SK-N-SH (cell line): Measurements from ENCODE around the gene EPB41L2. TPM values are rescaled to one million over a fixed set of nuclear protein-coding genes. Genes with fewer than 3 reads are reported as not detected.

Experiments used
- CTCF ChIA-PET: fragments of 300-600, 350-600 bp; formaldehyde crosslinking; extraction: SDS; loops from one replicate; lab custom pipeline; 2021; lab: Yijun Ruan, JAX
- POLR2A ChIA-PET: fragments of 350-600 bp; sonication (Branson Sonifier 250); formaldehyde crosslinking; extraction: SDS; loops from one replicate; lab custom pipeline; 2020; ENCODE audit warnings: antibody characterized with exemption, inconsistent platforms; lab: Yijun Ruan, JAX
- DNase-seq: peaks from one replicate; pipeline ENCODE4 v3.0.0; 2012
- H2AFZ ChIP-seq: fragments of 200-600 bp; sonication (generic); 2 replicates; pipeline ENCODE4 v1.8.1; 2016; ENCODE audit warnings: antibody characterized with exemption, mild to moderate bottlenecking, low read depth
- H3F3A ChIP-seq: fragments of 200-600 bp; sonication (generic); replicated peaks from 2 replicates; pipeline ENCODE3; 2016; ENCODE audit warnings: antibody characterized with exemption, mild to moderate bottlenecking; ENCODE audit not compliant: insufficient read depth
- H3K27ac ChIP-seq, 2 experiments: fragments of 200-500 bp in 1 of 2; fragments of 200-600 bp in 1 of 2; sonication (Bioruptor generic) in 1 of 2; sonication (generic), shearing (Covaris generic) in 1 of 2; 2 replicates each; pipeline versions ENCODE4 v1.5.1 to v1.6.1; 2014 to 2016; ENCODE audit warnings: low read depth in 2 of 2, inconsistent platforms in 1 of 2, low read length in 1 of 2, mild to moderate bottlenecking in 1 of 2, mixed read lengths in 1 of 2
- H3K27me3 ChIP-seq: fragments of 200-600 bp; sonication (generic), shearing (Covaris generic); 2 replicates; pipeline ENCODE4 v1.6.1; 2016; ENCODE audit warnings: mixed run types; ENCODE audit not compliant: insufficient read depth
- H3K36me3 ChIP-seq, 2 experiments: fragments of 200-500 bp in 1 of 2; fragments of 200-600 bp in 1 of 2; sonication (Bioruptor generic) in 1 of 2; sonication (generic) in 1 of 2; replicated peaks in 1 of 2; 2 replicates each; pipeline versions ENCODE3 to v1.5.1; 2014 to 2016; ENCODE audit warnings: low read length in 1 of 2, mild to moderate bottlenecking in 1 of 2; ENCODE audit not compliant: insufficient read depth in 2 of 2, control insufficient read depth in 1 of 2
- H3K4me1 ChIP-seq, 2 experiments: fragments of 200-500 bp in 1 of 2; fragments of 200-600 bp in 1 of 2; sonication (Bioruptor generic) in 1 of 2; sonication (generic), shearing (Covaris generic) in 1 of 2; 2 replicates each; pipeline versions ENCODE4 v1.5.1 to v1.6.1; 2014 to 2016; ENCODE audit warnings: low read depth in 1 of 2, low read length in 1 of 2, mixed run types in 1 of 2; ENCODE audit not compliant: insufficient read depth in 2 of 2, control insufficient read depth in 1 of 2
- H3K4me2 ChIP-seq: fragments of 200-600 bp; sonication (generic), shearing (Covaris generic); 2 replicates; pipeline ENCODE4 v1.6.1; 2017; ENCODE audit warnings: mixed run types
- H3K4me3 ChIP-seq, 2 experiments: fragments of 200-500 bp in 1 of 2; fragments of 200-600 bp in 1 of 2; sonication (Bioruptor generic) in 1 of 2; sonication (generic), shearing (Covaris generic) in 1 of 2; 2 replicates each; pipeline versions ENCODE4 v1.5.1 to v1.8.1; 2014 to 2016; ENCODE audit warnings: low read depth in 2 of 2, inconsistent platforms in 1 of 2, low read length in 1 of 2, mild to moderate bottlenecking in 1 of 2, mixed read lengths in 1 of 2, moderate library complexity in 1 of 2
- H3K79me2 ChIP-seq: fragments of 200-600 bp; sonication (generic); 2 replicates; pipeline ENCODE4 v1.8.1; 2017; ENCODE audit warnings: mild to moderate bottlenecking; ENCODE audit not compliant: insufficient read depth
- H3K9ac ChIP-seq: fragments of 200-600 bp; sonication (generic); 2 replicates; pipeline ENCODE4 v1.6.1; 2017; ENCODE audit warnings: mixed run types
- H3K9me2 ChIP-seq: fragments of 200-600 bp; sonication (generic); 2 replicates; pipeline ENCODE4 v1.6.1; 2017; ENCODE audit warnings: mixed run types
- H3K9me3 ChIP-seq: fragments of 200-600 bp; sonication (generic); 2 replicates; pipeline ENCODE4 v1.6.1; 2017; ENCODE audit warnings: mixed run types, mild to moderate bottlenecking, moderate library complexity
- H4K20me1 ChIP-seq: fragments of 200-600 bp; sonication (generic); 2 replicates; pipeline ENCODE4 v1.6.1; 2017; ENCODE audit warnings: mild to moderate bottlenecking, mixed run types; ENCODE audit not compliant: insufficient read depth
- CHD2 ChIP-seq: fragments of 150-350 bp; IDR thresholded peaks from 2 replicates; pipeline ENCODE4 v1.6.1; 2018; ENCODE audit warnings: low read length; ENCODE audit not compliant: partially characterized antibody
- EP300 ChIP-seq, 2 experiments: IDR thresholded peaks; 2 replicates each; pipeline versions ENCODE4 v1.4.0 to v1.6.1; 2012; ENCODE audit warnings: borderline replicate concordance in 1 of 2, low read depth in 1 of 2, low read length in 1 of 2
- EZH2phosphoT487 ChIP-seq: fragments of 200-600 bp; sonication (generic); IDR thresholded peaks from 2 replicates; pipeline ENCODE4 v1.6.1; 2017; ENCODE audit warnings: low read depth, mixed run types, mild to moderate bottlenecking, antibody characterized with exemption, moderate library complexity, borderline replicate concordance
- FOSL2 ChIP-seq: IDR thresholded peaks from 2 replicates; pipeline ENCODE4 v1.4.0; 2012; ENCODE audit warnings: low read depth, mild to moderate bottlenecking, moderate library complexity, borderline replicate concordance
- FOXJ3 ChIP-seq: sonication (generic); formaldehyde crosslinking; IDR thresholded peaks from 2 replicates; pipeline ENCODE4 v1.5.1; 2020; ENCODE audit warnings: mild to moderate bottlenecking, missing genetic modification reagents
- FOXM1 ChIP-seq: IDR thresholded peaks from 2 replicates; pipeline ENCODE4 v1.4.0; 2012; ENCODE audit warnings: low read depth, mild to moderate bottlenecking
- GABPA ChIP-seq: IDR thresholded peaks from 2 replicates; pipeline ENCODE4 v1.4.0; 2012; ENCODE audit warnings: low read depth, mild to moderate bottlenecking
- GATA2 ChIP-seq: sonication (generic); formaldehyde crosslinking; IDR thresholded peaks from 2 replicates; pipeline ENCODE4 v1.5.0; 2020; ENCODE audit warnings: mild to moderate bottlenecking, missing genetic modification reagents
- JUND ChIP-seq: IDR thresholded peaks from 2 replicates; pipeline ENCODE4 v1.4.0; 2012
- MEF2A ChIP-seq: IDR thresholded peaks from 2 replicates; pipeline ENCODE4 v1.4.0; 2012; ENCODE audit warnings: low read depth, borderline replicate concordance
- NRF1 ChIP-seq: IDR thresholded peaks from 2 replicates; pipeline ENCODE4 v1.6.1; 2012; ENCODE audit warnings: low read depth, mild to moderate bottlenecking, low read length
- RAD21 ChIP-seq: IDR thresholded peaks from 2 replicates; pipeline ENCODE4 v1.6.1; 2012; ENCODE audit warnings: mild to moderate bottlenecking, low read length
- RFX5 ChIP-seq: IDR thresholded peaks from 2 replicates; pipeline ENCODE4 v1.6.1; 2012; ENCODE audit warnings: mild to moderate bottlenecking, improper control_type of control experiment, low read length
- RXRA ChIP-seq: IDR thresholded peaks from 2 replicates; pipeline ENCODE4 v1.4.0; 2012; ENCODE audit warnings: low read depth, mild to moderate bottlenecking, borderline replicate concordance
- TAF1 ChIP-seq: IDR thresholded peaks from 2 replicates; pipeline ENCODE4 v1.6.1; 2012; ENCODE audit warnings: low read depth, mild to moderate bottlenecking, low read length, moderate library complexity, borderline replicate concordance
- TEAD4 ChIP-seq: IDR thresholded peaks from 2 replicates; pipeline ENCODE4 v1.4.0; 2012; ENCODE audit warnings: mild to moderate bottlenecking, borderline replicate concordance; ENCODE audit not compliant: insufficient read depth
- WGBS: methylation state at CpG from one replicate; pipeline ENCODE4 v1.1.6; 2017; ENCODE audit warnings: low lambda C conversion rate; 5-methylcytosine and 5-hydroxymethylcytosine counted together
- polyA plus RNA-seq, 3 experiments: library from polyadenylated mRNA; depleted of rRNA; stranded (reverse); fragments of >200 nt; gene quantifications; 2 replicates each; pipeline ENCODE4 v1.2.3, GENCODE V29; 2012
- TF ChIP-seq, protein P1 (sequence below): IDR thresholded peaks from 2 replicates; pipeline ENCODE4 v1.4.0; 2012; ENCODE audit warnings: low read depth, borderline replicate concordance
- TF ChIP-seq, protein P2 (sequence below): fragments of 200-600 bp; sonication (generic); IDR thresholded peaks from 2 replicates; pipeline ENCODE4 v1.6.1; 2017; ENCODE audit warnings: antibody characterized with exemption, mild to moderate bottlenecking, moderate library complexity
- TF ChIP-seq, protein P3 (sequence below): IDR thresholded peaks from 2 replicates; pipeline ENCODE4; 2012
- TF ChIP-seq, protein P4 (sequence below): IDR thresholded peaks from 2 replicates; pipeline ENCODE4 v1.6.1; 2012; ENCODE audit warnings: mild to moderate bottlenecking, low read depth, low read length, moderate library complexity
- TF ChIP-seq, protein P5 (sequence below): fragments of 150-350 bp; IDR thresholded peaks from 2 replicates; pipeline ENCODE4 v1.6.1; 2017; ENCODE audit warnings: antibody characterized with exemption, low read length, low read depth, borderline replicate concordance

The EPB41L2 gene
- polyA plus RNA-seq, 1 of the 3 experiments (the other 2 are of a cell fraction), result 1.4 TPM

DNA sequence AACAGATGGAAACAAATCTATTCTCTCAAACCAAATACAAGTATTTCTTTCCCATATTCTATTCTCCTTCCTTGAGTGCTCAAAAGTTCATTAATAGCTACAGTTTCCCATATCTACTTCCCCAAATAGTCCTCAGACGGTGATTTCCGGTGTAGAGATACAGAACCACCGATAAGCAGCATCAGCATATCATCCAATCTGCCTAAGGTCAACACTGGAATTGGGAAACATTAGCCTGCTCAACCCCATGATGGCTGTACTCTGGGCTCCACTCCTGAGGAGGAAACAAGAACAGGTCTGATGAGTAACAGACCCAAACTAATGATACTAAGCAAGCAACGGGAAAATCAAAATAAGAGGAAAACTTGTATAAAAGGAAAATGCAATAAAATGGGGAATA, 115.6 kb downstream of the EPB41L2 start (continued):
- TF ChIP-seq, protein P1, sequence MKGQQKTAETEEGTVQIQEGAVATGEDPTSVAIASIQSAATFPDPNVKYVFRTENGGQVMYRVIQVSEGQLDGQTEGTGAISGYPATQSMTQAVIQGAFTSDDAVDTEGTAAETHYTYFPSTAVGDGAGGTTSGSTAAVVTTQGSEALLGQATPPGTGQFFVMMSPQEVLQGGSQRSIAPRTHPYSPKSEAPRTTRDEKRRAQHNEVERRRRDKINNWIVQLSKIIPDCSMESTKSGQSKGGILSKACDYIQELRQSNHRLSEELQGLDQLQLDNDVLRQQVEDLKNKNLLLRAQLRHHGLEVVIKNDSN, result no peak
- TF ChIP-seq, protein P2, sequence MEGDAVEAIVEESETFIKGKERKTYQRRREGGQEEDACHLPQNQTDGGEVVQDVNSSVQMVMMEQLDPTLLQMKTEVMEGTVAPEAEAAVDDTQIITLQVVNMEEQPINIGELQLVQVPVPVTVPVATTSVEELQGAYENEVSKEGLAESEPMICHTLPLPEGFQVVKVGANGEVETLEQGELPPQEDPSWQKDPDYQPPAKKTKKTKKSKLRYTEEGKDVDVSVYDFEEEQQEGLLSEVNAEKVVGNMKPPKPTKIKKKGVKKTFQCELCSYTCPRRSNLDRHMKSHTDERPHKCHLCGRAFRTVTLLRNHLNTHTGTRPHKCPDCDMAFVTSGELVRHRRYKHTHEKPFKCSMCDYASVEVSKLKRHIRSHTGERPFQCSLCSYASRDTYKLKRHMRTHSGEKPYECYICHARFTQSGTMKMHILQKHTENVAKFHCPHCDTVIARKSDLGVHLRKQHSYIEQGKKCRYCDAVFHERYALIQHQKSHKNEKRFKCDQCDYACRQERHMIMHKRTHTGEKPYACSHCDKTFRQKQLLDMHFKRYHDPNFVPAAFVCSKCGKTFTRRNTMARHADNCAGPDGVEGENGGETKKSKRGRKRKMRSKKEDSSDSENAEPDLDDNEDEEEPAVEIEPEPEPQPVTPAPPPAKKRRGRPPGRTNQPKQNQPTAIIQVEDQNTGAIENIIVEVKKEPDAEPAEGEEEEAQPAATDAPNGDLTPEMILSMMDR, result no peak
- TF ChIP-seq, protein P3, sequence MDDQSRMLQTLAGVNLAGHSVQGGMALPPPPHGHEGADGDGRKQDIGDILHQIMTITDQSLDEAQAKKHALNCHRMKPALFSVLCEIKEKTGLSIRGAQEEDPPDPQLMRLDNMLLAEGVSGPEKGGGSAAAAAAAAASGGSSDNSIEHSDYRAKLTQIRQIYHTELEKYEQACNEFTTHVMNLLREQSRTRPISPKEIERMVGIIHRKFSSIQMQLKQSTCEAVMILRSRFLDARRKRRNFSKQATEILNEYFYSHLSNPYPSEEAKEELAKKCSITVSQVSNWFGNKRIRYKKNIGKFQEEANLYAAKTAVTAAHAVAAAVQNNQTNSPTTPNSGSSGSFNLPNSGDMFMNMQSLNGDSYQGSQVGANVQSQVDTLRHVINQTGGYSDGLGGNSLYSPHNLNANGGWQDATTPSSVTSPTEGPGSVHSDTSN, result no peak
- TF ChIP-seq, all 33 proteins: peak for 0

DNA sequence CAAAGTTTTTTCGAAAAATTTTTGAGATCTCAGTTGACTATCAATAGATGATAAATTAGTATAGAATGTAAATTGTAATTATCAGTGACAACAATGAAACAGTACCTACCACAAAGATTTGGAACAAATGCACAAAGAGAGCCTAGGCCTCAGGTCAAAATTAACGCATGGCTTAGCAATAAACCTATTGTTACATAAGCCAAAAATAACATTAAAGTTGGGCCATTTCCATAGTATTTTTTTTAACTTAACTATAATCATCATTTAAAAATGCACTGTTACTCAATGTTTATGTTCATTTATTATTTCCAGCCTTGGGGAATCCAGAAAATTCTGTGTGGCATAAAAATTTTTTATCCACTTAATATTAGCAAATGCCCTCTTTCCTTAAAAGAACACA, 117.0 kb downstream of the EPB41L2 start:
- no peak overlapping the region for H3K4me2 ChIP-seq
- H3F3A ChIP-seq, result no peaks in the 10 kb centered on the region
- H3K4me3 ChIP-seq, result no peak overlapping the region
- no peak for TF ChIP-seq EP300 (IDR thresholded peaks at IDR 0.05; ENCODE audit: borderline replicate concordance in 1 of 2, low read depth in 1 of 2, low read length in 1 of 2)
- no peak for TF ChIP-seq MEF2A
- TF ChIP-seq FOXM1, result no peak
- TF ChIP-seq TAF1, result no peak
- no peak for TF ChIP-seq GATA2 (CRISPR knock-in tag)
- TF ChIP-seq, protein P3, result no peak
- TF ChIP-seq CHD2, result no peak
- no peak for TF ChIP-seq RAD21
- TF ChIP-seq RFX5, result no peak
- TF ChIP-seq, protein P4, sequence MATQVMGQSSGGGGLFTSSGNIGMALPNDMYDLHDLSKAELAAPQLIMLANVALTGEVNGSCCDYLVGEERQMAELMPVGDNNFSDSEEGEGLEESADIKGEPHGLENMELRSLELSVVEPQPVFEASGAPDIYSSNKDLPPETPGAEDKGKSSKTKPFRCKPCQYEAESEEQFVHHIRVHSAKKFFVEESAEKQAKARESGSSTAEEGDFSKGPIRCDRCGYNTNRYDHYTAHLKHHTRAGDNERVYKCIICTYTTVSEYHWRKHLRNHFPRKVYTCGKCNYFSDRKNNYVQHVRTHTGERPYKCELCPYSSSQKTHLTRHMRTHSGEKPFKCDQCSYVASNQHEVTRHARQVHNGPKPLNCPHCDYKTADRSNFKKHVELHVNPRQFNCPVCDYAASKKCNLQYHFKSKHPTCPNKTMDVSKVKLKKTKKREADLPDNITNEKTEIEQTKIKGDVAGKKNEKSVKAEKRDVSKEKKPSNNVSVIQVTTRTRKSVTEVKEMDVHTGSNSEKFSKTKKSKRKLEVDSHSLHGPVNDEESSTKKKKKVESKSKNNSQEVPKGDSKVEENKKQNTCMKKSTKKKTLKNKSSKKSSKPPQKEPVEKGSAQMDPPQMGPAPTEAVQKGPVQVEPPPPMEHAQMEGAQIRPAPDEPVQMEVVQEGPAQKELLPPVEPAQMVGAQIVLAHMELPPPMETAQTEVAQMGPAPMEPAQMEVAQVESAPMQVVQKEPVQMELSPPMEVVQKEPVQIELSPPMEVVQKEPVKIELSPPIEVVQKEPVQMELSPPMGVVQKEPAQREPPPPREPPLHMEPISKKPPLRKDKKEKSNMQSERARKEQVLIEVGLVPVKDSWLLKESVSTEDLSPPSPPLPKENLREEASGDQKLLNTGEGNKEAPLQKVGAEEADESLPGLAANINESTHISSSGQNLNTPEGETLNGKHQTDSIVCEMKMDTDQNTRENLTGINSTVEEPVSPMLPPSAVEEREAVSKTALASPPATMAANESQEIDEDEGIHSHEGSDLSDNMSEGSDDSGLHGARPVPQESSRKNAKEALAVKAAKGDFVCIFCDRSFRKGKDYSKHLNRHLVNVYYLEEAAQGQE, result no peak
- TF ChIP-seq RXRA, result no peak
- TF ChIP-seq FOXJ3 (CRISPR knock-in tag), result no peak
- no peak for TF ChIP-seq JUND
- no peak for TF ChIP-seq EZH2phosphoT487
- no peak for TF ChIP-seq NRF1
- TF ChIP-seq FOSL2, result no peak
- no peak for TF ChIP-seq TEAD4
- TF ChIP-seq, protein P5, sequence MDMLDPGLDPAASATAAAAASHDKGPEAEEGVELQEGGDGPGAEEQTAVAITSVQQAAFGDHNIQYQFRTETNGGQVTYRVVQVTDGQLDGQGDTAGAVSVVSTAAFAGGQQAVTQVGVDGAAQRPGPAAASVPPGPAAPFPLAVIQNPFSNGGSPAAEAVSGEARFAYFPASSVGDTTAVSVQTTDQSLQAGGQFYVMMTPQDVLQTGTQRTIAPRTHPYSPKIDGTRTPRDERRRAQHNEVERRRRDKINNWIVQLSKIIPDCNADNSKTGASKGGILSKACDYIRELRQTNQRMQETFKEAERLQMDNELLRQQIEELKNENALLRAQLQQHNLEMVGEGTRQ, result no peak
- no peak for TF ChIP-seq GABPA
- no peaks in the 10 kb centered on the region for H3K9me2 ChIP-seq
- H3K36me3 ChIP-seq, result no peaks in the 10 kb centered on the region
- no peak for DNase-seq
- ChIA-PET CTCF (no interaction called here), POLR2A (no interaction called here)
- no peaks in the 10 kb centered on the region; the same call in 1 of the 2 replicates for H3K27me3 ChIP-seq
- peaks cover 0 to 6% of the 10 kb centered on the region in 2 experiments; a peak in 1 of 4 replicates for H3K4me1 ChIP-seq
- H3K9ac ChIP-seq, result no peak overlapping the region
- no peaks in the 10 kb centered on the region for H4K20me1 ChIP-seq
- no peak overlapping the region for H2AFZ ChIP-seq
- WGBS, result 12% methylated on average over 2 of the region's 2 CpGs
- H3K9me3 ChIP-seq, result no peaks in the 10 kb centered on the region
- no peaks in the 10 kb centered on the region for H3K79me2 ChIP-seq
- H3K27ac ChIP-seq, result no peak overlapping the region
